Esophagus muscularis mucosa (tissue), 4 donors: Measurements from ENCODE around the gene PICALM. TPM values are rescaled to one million over a fixed set of nuclear protein-coding genes. Genes with fewer than 3 reads are reported as not detected.
"Not testable (repeated sequence)": the region's sequence is repeated elsewhere in the genome, so short reads cannot be mapped to it uniquely, and the experiment has no call there.

Experiments
- DNase-seq: peaks from one replicate; pipeline ENCODE4 v3.0.0-alpha.2; 2017; ENCODE audit errors: extremely low spot score
- H3K27ac ChIP-seq, 4 donors: fragments of 200-600 bp; sonication (generic); replicated peaks in 1 of 4; 1 replicate in 3 of 4; 2 replicates in 1 of 4; pipeline ENCODE4 v1.5.1; 2016 to 2019; ENCODE audit warnings: mild to moderate bottlenecking in 1 of 4
- H3K27me3 ChIP-seq, 4 donors: fragments of 200-600 bp; sonication (generic); one replicate each; pipeline versions ENCODE4 v1.5.1 to v1.6.0; 2016 to 2019
- H3K36me3 ChIP-seq, 4 donors: fragments of 200-600 bp; sonication (generic); one replicate each; pipeline ENCODE4 v1.5.1; 2016 to 2019
- H3K4me1 ChIP-seq, 4 donors: fragments of 200-600 bp; sonication (generic); one replicate each; pipeline ENCODE4 v1.5.1; 2016 to 2019
- H3K4me3 ChIP-seq, 4 donors: fragments of 200-600 bp; sonication (generic); 1 replicate in 2 of 4; 2 replicates in 2 of 4; pipeline ENCODE4 v1.5.1; 2016 to 2019; ENCODE audit warnings: mild to moderate bottlenecking in 4 of 4, moderate library complexity in 1 of 4
- H3K9me3 ChIP-seq, 4 donors: fragments of 200-600 bp; sonication (generic); 1 replicate in 3 of 4; 2 replicates in 1 of 4; pipeline ENCODE4 v1.5.1; 2016 to 2019
- CTCF ChIP-seq, 3 experiments: fragments of 200-600 bp in 2 of 3; fragments of 450-650 bp in 1 of 3; sonication (generic) in 2 of 3; IDR thresholded peaks; one replicate each; pipeline ENCODE4 v1.5.1; 2017 to 2019; ENCODE audit warnings: antibody characterized with exemption in 3 of 3, mild to moderate bottlenecking in 2 of 3, moderate library complexity in 1 of 3
- EP300 ChIP-seq: sonication (generic); formaldehyde crosslinking; IDR thresholded peaks from one replicate; pipeline ENCODE4 v1.6.1; 2017; ENCODE audit warnings: antibody characterized with exemption
- POLR2A ChIP-seq: fragments of 450-650 bp; IDR thresholded peaks from one replicate; pipeline ENCODE4 v1.6.1; 2017; ENCODE audit warnings: antibody characterized with exemption, moderate library complexity, mild to moderate bottlenecking, low read depth
- POLR2AphosphoS5 ChIP-seq, 2 donors: sonication (generic); formaldehyde crosslinking; IDR thresholded peaks; one replicate each; pipeline ENCODE4 v1.6.1; 2017; ENCODE audit warnings: antibody characterized with exemption in 2 of 2
- WGBS: methylation state at CpG from one replicate; pipeline ENCODE4 v1.1.5; 2018; 5-methylcytosine and 5-hydroxymethylcytosine counted together
- intact Hi-C: fragments of 100-400 bp; cut with DNase I; formaldehyde crosslinking; loops from one replicate; pipeline ENCODE4 v1.15.1; 2023
- total RNA-seq, 4 donors: library from RNA; depleted of rRNA; stranded (reverse); fragments of >200 nt; gene quantifications; one replicate each; pipeline versions ENCODE4 v1.1.0 to v1.2.1, GENCODE V29; 2016

The PICALM gene
- total RNA-seq, 4 donors from 2014 or later: 228 to 281 (median 266) TPM

GRCh38 chr11:86106916-86107315, 38.0 kb upstream of the PICALM start:
- DNase-seq: no peak
- no peaks in the 10 kb centered on the region for H3K36me3 ChIP-seq
- no peak overlapping the region for H3K27ac ChIP-seq
- no peak overlapping the region for H3K4me3 ChIP-seq
- intact Hi-C loops: no loop called here
- WGBS: 79% methylated on average over 2 of the region's 2 CpGs
- H3K4me1 ChIP-seq: no peaks in the 10 kb centered on the region
- H3K27me3 ChIP-seq: no peaks in the 10 kb centered on the region
- no peaks in the 10 kb centered on the region for H3K9me3 ChIP-seq
- TF ChIP-seq CTCF (IDR thresholded peaks at IDR 0.05): no peak
- TF ChIP-seq POLR2AphosphoS5 (IDR thresholded peaks at IDR 0.05): no peak
- no peak for TF ChIP-seq EP300
- no peak for TF ChIP-seq POLR2A

- H3K4me1 ChIP-seq, H3K27me3 ChIP-seq, H3K9me3 ChIP-seq, H3K27ac ChIP-seq, H3K36me3 ChIP-seq, H3K4me3 ChIP-seq, DNase-seq, intact Hi-C loops: not testable (repeated sequence)
- WGBS: 90% methylated on average over 3 of the region's 3 CpGs
These were observed 37.1 kb upstream of the PICALM start for GRCh38 chr11:86106031-86106430.

GRCh38 chr11:86105601-86106000, 36.7 kb upstream of the PICALM start:
- no CpG with 5 or more reads among the region's 2 CpGs for WGBS
- intact Hi-C loops: not testable (repeated sequence)

GRCh38 chr11:86103808-86104207, 34.9 kb upstream of the PICALM start:
- no peak for DNase-seq
- 65% methylated on average over 1 of the region's 1 CpG for WGBS
- Histone ChIP-seq H3K27ac (no peak overlapping the region), H3K4me3 (no peak overlapping the region), H3K36me3 (no peaks in the 10 kb centered on the region), H3K4me1 (no peaks in the 10 kb centered on the region), H3K27me3 (no peaks in the 10 kb centered on the region), H3K9me3 (no peaks in the 10 kb centered on the region)
- intact Hi-C loops: no loop called here
- TF ChIP-seq CTCF (IDR thresholded peaks at IDR 0.05): no peak
- peak in 1 of 2 donors; percentile 7 for TF ChIP-seq POLR2AphosphoS5 (IDR thresholded peaks at IDR 0.05)

More at GRCh38 chr11:86105601-86106000, 36.7 kb upstream of the PICALM start:
- H3K4me1 ChIP-seq, H3K27ac ChIP-seq, DNase-seq, H3K4me3 ChIP-seq, H3K36me3 ChIP-seq, H3K9me3 ChIP-seq, H3K27me3 ChIP-seq: not testable (repeated sequence)

GRCh38 chr11:86101941-86102407, 33.1 kb upstream of the PICALM start:
- DNase-seq: no peak
- WGBS: 49% methylated on average over 3 of the region's 3 CpGs
- no peaks in the 10 kb centered on the region for H3K27me3 ChIP-seq
- H3K36me3 ChIP-seq: no peaks in the 10 kb centered on the region
- no peak overlapping the region for H3K27ac ChIP-seq
- TF ChIP-seq CTCF (IDR thresholded peaks at IDR 0.05): no peak
- no peak for TF ChIP-seq EP300
- no peak for TF ChIP-seq POLR2AphosphoS5 (IDR thresholded peaks at IDR 0.05)
- TF ChIP-seq POLR2A: no peak
- no peak overlapping the region for H3K4me3 ChIP-seq
- H3K9me3 ChIP-seq: no peaks in the 10 kb centered on the region
- intact Hi-C loops: no loop called here
- H3K4me1 ChIP-seq: no peaks in the 10 kb centered on the region

GRCh38 chr11:86101493-86101892, 32.6 kb upstream of the PICALM start:
- WGBS: 92% methylated on average over 5 of the region's 5 CpGs
- Histone ChIP-seq H3K4me3 (no peak overlapping the region), H3K36me3 (no peaks in the 10 kb centered on the region), H3K27ac (no peak overlapping the region), H3K9me3 (no peaks in the 10 kb centered on the region), H3K4me1 (no peaks in the 10 kb centered on the region), H3K27me3 (no peaks in the 10 kb centered on the region)
- intact Hi-C loops: no loop called here
- TF ChIP-seq POLR2A (no peak), POLR2AphosphoS5 (IDR thresholded peaks at IDR 0.05) (no peak), CTCF (IDR thresholded peaks at IDR 0.05) (no peak), EP300 (no peak)
- no peak for DNase-seq
